NCI-H1436 (cell line): ENCODE data around the gene CACNA2D2.

Experiments
- DNase-seq: peaks from one replicate; lab custom pipeline; 2025; lab: John Stamatoyannopoulos, UW

CACNA2D2 gene

GRCh38 chr3:50503504-50504342 lies at the start of gene CACNA2D2:
CACNA2D2 (minus strand) TSS chr3:50503634; CDS start chr3:50503423, 211 bp downstream.
- peak; percentile 26 for DNase-seq

DNA sequence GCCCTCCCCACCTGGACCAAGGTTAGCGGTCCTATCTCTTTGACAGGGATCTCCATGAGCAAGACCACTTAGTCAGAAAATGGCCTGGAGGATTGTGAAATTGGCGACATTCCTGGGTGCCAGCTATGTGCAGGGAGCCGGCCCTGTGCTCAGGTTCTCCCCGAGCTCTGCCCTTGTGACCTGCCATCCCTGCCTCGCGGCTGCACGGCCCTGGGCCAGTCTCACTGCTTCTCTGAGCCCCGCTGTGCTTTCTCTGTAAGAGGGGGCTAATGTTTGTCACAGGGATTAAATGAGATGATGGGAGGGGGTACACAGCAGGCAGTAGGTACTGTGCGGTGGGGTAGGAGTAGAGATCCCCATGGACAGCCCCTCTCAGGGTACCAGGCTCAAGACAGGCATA lies 49.2 kb upstream of the CACNA2D2 start:
- no peak for DNase-seq

GRCh38 chr3:50551681-50552435 lies 48.4 kb upstream of the CACNA2D2 start:
- DNase-seq = no peak

DNA sequence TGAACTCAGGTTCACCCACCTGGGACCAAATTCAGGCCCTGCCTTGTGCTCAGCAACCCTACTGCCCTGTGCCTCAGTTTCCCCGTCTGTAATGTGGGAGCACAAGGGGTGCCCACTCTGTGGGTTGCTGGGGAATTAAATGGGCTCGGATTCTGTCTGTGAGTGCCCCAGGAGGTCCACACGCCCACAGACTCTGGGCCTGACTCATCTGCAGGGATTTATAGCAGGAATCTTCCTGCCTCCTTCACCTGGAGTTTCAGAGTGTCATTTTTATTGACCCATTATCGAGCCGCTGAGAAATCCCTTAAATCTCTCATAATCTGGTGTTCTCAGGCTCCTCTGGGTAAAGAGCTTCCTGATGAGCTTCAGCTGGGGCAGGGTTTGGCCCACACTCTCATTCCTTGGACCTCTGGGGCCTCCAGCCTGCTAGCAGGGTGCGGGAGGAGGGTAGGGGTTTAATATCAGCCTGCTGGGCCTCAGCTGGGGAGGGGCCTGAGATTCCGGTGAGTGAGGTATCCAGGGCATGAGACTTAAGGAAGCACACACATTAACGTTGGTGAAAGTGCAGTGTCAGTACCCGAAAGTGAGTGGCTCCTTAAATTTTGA lies 47.7 kb upstream of the CACNA2D2 start:
- no peak for DNase-seq

DNA sequence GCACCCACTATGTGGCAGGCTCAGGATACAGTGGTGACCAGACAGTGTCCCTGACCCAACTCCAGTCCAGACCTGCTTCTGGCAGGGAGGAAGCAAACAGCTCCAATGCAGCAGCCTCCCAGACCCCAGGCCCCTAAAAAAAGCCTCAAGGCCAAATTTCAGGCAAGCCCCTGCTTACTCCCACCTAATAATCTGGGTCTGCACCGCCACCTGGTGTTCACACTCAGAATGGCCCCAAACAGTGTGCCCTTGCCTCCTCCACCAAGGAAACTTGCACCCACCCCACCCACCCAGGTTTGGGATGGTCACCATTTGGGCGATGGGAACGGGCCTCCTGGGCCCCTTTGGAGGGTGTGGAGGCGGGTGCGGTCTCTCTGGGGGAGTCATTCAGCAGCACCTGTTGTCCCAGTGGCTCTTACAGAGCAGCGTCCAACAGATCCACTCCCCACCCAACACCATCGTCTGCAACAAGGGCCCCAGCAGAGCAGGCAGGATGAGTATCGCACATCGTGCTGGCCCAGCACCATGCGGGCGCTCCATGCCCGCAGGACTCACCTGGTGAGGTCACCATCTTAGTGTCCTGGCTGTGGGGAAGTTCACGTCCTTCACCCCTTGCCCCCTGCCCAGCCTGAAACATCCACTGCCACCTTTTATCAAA lies 46.8 kb upstream of the CACNA2D2 start:
- DNase-seq = no peak

GRCh38 chr3:50549226-50549625 lies 45.8 kb upstream of the CACNA2D2 start:
- DNase-seq = no peak

DNA sequence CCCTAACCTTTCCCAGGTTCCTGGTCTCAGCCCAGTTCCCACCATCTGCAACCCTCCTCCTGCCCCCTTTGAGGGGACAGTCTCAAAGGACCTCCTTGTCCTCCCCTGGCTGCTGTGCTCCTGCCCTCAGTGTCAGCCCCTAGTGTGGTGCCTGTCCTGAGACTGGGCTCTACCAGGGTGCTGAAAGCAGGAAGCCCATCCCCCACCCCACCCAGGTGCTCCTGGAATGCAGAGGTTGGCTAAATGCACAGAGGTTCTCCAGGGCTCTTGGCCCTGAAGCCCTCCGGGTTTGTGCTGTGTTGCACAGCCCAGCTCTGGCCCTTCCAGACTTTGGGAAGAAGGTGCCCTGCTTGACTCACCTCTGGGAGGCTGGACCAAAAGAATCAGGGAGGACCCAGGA lies 42.3 kb upstream of the CACNA2D2 start:
- no peak for DNase-seq

- no peak for DNase-seq
These were observed 39.0 kb upstream of the CACNA2D2 start for GRCh38 chr3:50542177-50543034.

DNA sequence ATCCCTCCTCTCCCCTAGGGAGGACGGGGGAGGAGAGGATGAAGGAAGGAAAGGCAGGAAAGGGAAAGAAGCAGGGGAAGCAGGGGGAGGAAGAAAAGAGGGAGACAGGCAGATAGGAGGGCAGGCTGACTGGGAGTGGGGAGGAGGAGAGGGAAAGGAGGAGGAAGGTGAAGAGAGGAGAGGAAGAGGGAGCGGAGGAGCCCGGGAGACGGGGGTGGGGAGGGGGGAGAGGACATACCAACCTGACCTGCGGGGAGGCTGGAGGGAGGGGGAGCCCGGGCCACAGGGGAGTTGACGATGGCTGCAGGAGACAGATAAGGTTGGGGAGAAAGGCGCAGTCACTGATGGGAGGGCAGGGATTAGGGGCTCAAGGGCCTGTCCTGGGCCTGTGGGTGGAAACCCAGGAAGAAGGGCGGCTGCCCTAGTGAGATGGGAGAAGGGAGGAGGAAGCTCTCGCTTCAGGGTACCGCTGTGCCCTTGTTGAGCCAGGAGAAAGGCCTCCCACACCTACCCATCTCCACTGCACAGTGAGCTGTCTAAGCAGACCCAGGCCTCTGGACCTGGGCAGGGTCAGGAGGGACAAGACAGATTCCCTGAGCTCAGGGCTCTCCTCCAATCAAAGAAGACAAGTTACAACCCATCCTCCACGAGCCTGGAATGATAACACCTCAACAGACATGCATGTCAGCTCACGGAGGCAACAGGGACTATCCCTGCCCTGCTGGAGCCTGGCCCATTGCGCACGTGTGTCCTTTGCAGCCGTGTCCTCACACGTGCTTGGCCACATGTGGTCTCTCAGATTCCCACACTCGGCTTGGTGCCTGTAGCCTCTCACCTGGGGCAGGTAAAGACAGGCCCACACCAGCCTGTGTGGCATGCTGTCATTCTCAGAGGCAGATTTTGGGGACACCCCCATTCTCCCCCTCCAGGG lies 36.2 kb upstream of the CACNA2D2 start:
- DNase-seq = no peak

DNA sequence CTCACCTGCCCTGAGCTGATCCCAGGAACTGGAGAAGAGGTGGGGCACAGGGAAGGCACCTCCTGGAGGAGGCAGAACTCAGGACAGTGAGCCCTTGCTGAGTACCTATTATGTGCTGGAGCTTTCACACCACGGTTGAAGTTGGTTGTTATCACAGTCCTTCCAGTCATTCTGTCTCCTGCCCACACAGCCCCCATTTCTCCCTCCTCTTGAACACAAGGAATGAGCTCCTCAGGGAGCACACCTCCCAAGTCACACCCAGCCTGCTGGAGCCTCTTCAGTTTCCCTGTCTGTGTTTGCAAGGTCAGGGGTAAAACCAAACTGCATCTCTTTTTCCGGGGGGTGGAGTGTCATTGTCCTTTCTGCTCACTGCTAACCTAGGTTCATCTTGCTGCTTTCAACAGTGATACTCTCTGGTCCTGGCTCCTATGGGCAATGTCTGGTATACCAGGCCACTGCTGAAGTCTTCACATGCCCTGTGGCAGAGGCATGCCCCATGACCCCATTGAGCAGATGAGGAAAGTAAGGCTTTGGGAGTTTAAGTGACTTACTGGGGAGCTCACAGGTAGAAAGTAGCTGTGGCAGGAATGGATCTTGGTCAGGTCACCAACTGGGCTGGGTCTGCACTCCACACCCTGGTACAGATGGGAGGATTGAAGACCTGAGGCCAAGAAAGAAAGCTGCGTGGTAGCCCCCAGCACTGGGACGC lies 34.1 kb upstream of the CACNA2D2 start:
- DNase-seq = no peak

DNA sequence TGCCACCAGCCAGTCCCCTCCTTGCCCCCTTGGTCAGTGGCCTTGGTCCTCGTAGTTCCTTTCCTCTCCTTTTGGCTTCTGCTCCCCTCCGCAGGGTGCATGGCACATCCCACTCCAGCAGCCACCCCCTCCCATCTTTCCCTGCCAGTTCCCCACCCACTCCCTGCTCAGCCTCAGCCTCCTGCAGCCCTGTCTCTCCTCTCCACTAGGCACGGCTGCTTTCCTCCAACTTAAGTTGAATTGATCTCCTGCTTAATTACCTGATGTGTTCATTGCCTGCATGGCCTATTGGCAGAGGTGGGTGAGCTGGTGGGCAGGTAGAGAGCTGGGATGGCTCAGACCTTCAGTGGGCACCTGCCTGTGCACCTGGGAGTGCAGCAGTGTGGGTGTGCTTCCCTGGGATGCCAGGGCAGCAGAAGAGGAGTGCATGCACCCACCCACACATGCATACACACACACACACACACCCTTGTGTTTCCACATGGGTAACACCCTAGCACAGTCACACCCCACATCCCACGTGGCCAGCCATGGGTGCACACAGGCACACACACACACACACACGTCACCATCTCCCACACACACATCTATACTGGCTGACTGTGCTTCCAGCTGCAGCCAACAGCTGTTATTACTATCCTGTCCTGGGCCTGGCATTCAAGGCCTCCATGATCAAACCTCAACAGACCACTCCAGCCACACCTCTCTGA lies 33.2 kb upstream of the CACNA2D2 start:
- DNase-seq = no peak

- no peak for DNase-seq
These were observed 31.4 kb upstream of the CACNA2D2 start for GRCh38 chr3:50534681-50535330.

GRCh38 chr3:50533807-50534461 lies 30.5 kb upstream of the CACNA2D2 start:
- no peak for DNase-seq

GRCh38 chr3:50533316-50533715 lies 29.9 kb upstream of the CACNA2D2 start:
- no peak for DNase-seq

DNA sequence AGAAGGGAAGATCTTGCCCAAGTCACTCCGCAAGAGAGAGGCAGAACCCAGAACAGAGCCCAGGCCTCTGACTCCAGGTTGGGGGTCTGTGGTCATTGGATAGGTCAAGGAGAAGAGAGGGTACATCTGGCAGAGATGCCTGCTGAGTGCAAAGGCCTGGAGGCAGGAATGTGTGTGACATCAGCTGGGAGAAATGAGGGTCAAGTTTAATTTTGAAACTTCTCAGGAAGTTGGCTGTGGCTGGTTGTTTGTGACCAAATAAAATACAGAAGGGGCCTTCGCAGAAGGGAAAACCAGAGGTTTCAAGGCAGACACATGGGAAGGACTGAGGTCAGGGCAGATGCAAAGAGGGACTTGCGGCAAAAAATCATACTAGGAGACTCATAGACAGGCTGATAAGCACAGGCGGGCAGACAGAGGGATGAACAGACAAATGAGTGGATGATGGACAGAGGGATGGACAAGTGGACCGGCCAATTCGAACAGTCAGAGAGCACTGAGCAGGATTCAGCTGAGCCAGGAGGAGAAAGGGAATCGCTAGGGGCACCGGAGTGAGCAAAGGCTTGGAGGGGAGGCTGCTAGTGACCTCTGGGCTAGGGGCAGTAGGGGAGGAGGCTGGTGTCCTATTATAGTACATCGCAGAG lies 28.8 kb upstream of the CACNA2D2 start:
- no peak for DNase-seq

DNA sequence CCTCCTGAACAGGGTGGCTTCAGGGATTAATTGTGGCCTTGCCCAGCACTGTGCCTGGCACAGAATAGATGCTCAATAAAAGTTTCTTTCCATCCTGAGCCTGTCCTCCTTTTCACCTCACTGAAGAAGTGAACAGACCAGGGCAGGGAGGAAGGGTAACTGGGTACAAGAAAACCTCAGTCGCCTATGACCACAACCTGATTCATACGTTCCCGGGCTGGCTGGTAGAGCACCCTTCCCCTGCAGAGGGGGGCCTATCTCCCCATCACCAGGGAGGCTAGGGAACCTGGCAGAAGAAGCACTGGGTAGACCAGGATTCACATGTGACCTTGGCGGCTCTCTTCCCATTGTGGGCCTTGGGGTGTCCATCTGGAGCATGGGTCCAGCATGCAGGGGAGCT lies 27.8 kb upstream of the CACNA2D2 start:
- DNase-seq = no peak
